Esophagus squamous epithelium (tissue), 5 donors: ENCODE measurements around the gene OBSL1. TPM values are rescaled to one million over a fixed set of nuclear protein-coding genes. Genes with fewer than 3 reads are reported as not detected.
A peak's percentile ranks its signal among the peaks of the same experiment; 100 is the strongest.

Experiments used
- DNase-seq: peaks from one replicate; lab custom pipeline; 2025; lab: John Stamatoyannopoulos, UW
- H3K27ac ChIP-seq, 4 donors: fragments of 200-600 bp; sonication (generic); one replicate each; pipeline ENCODE4 v1.5.1; 2016 to 2019; ENCODE audit warnings: mild to moderate bottlenecking in 1 of 4
- H3K27me3 ChIP-seq, 4 donors: fragments of 200-600 bp; sonication (generic); 1 replicate in 3 of 4; 2 replicates in 1 of 4; pipeline versions ENCODE4 v1.5.1 to v1.6.0; 2017 to 2021; ENCODE audit warnings: antibody characterized with exemption in 1 of 4
- H3K36me3 ChIP-seq, 3 donors: fragments of 200-600 bp; sonication (generic); one replicate each; pipeline ENCODE4 v1.5.1; 2016 to 2019
- H3K4me1 ChIP-seq, 3 donors: fragments of 200-600 bp; sonication (generic); one replicate each; pipeline ENCODE4 v1.5.1; 2017 to 2019
- H3K4me3 ChIP-seq, 4 donors: fragments of 200-600 bp; sonication (generic); 1 replicate in 3 of 4; 2 replicates in 1 of 4; pipeline ENCODE4 v1.5.1; 2016 to 2019; ENCODE audit warnings: mild to moderate bottlenecking in 2 of 4, moderate library complexity in 1 of 4
- H3K9me3 ChIP-seq, 3 donors: fragments of 200-600 bp; sonication (generic); one replicate each; pipeline ENCODE4 v1.5.1; 2016 to 2019
- CTCF ChIP-seq, 6 experiments: fragments of 450-650 bp in 4 of 6; fragments of 200-600 bp in 2 of 6; sonication (generic) in 2 of 6; IDR thresholded peaks; one replicate each; pipeline ENCODE4 v1.5.1; 2016 to 2019; ENCODE audit warnings: antibody characterized with exemption in 6 of 6, mild to moderate bottlenecking in 4 of 6, moderate library complexity in 4 of 6
- POLR2A ChIP-seq, 4 donors: fragments of 450-650 bp; IDR thresholded peaks; one replicate each; pipeline ENCODE4 v1.6.1; 2017; ENCODE audit warnings: antibody characterized with exemption in 4 of 4, mild to moderate bottlenecking in 4 of 4, moderate library complexity in 3 of 4
- WGBS, 2 donors: methylation state at CpG; one replicate each; pipeline ENCODE4 v1.1.5; 2018; 5-methylcytosine and 5-hydroxymethylcytosine counted together
- intact Hi-C: fragments of 100-400 bp; cut with DNase I; formaldehyde crosslinking; loops from one replicate; pipeline ENCODE4 v1.15.0; 2022
- total RNA-seq, 4 donors: library from RNA; depleted of rRNA; stranded (reverse); fragments of >200 nt; gene quantifications; one replicate each; pipeline ENCODE4 v1.1.0, GENCODE V29; 2016
- donor health status: DM: yes; HTN: yes; CAD: no.

The OBSL1 gene
- total RNA-seq, 4 donors from 2014 or later = 7.0 to 38.9 (median 16.0) TPM

GRCh38 chr2:219596954-219597551, 25.7 kb upstream of the OBSL1 start:
- Histone ChIP-seq H3K27me3 (no peaks in the 10 kb centered on the region), H3K4me3 (peak overlapping the region; percentile 69 to 86 (median 74)), H3K4me1 (peaks cover 5 to 21% (median 9%) of the 10 kb centered on the region in 3 donors), H3K36me3 (peaks cover 4 to 12% (median 6%) of the 10 kb centered on the region in 3 donors), H3K27ac (peak overlapping the region; percentile 89 to 93 (median 92)), H3K9me3 (no peaks in the 10 kb centered on the region)
- no peak for DNase-seq
- WGBS, 2 donors = 10 to 13% methylated on average over 19 of the region's 19 CpGs
- intact Hi-C loops = no loop called here
- TF ChIP-seq CTCF (IDR thresholded peaks at IDR 0.05) = no peak
- no peak for TF ChIP-seq POLR2A (IDR thresholded peaks at IDR 0.05)

- H3K27ac ChIP-seq = no peak overlapping the region
- no peaks in the 10 kb centered on the region for H3K9me3 ChIP-seq
- TF ChIP-seq CTCF (IDR thresholded peaks at IDR 0.05) = no peak
- no peak for TF ChIP-seq POLR2A (IDR thresholded peaks at IDR 0.05)
- H3K4me1 ChIP-seq = peaks cover 5 to 21% (median 9%) of the 10 kb centered on the region in 3 donors
- intact Hi-C loops = no loop called here
- peaks cover 0 to 4% (median 0%) of the 10 kb centered on the region in 4 donors for H3K27me3 ChIP-seq
- H3K36me3 ChIP-seq = no peaks in the 10 kb centered on the region
- 38 to 40% methylated on average over 3 of the region's 3 CpGs for WGBS, 2 donors
- H3K4me3 ChIP-seq = no peak overlapping the region
- no peak for DNase-seq
These were observed 23.9 kb upstream of the OBSL1 start for GRCh38 chr2:219595256-219595655.

- no peak overlapping the region for H3K27ac ChIP-seq
- intact Hi-C loops = no loop called here
- H3K9me3 ChIP-seq = no peaks in the 10 kb centered on the region
- H3K4me3 ChIP-seq = no peak overlapping the region
- no peak for TF ChIP-seq POLR2A (IDR thresholded peaks at IDR 0.05)
- no peak for TF ChIP-seq CTCF (IDR thresholded peaks at IDR 0.05)
- no peaks in the 10 kb centered on the region for H3K36me3 ChIP-seq
- 78 to 95% methylated on average over 2 of the region's 2 CpGs for WGBS, 2 donors
- DNase-seq = no peak
- peaks cover under 1 to 11% (median 5%) of the 10 kb centered on the region in 3 donors for H3K4me1 ChIP-seq
- H3K27me3 ChIP-seq = peaks cover 0 to 9% (median 0%) of the 10 kb centered on the region in 4 donors
These were observed 21.8 kb upstream of the OBSL1 start for GRCh38 chr2:219593154-219593553.

GRCh38 chr2:219592736-219593135, 21.4 kb upstream of the OBSL1 start:
- DNase-seq = no peak
- Histone ChIP-seq H3K4me1 (peaks cover 0 to 9% (median 5%) of the 10 kb centered on the region in 3 donors), H3K9me3 (no peaks in the 10 kb centered on the region), H3K36me3 (no peaks in the 10 kb centered on the region), H3K4me3 (no peak overlapping the region), H3K27me3 (peaks cover 0 to 9% (median 0%) of the 10 kb centered on the region in 4 donors), H3K27ac (no peak overlapping the region)
- 50 to 64% methylated on average over 6 of the region's 6 CpGs for WGBS, 2 donors
- TF ChIP-seq POLR2A (IDR thresholded peaks at IDR 0.05) (no peak), CTCF (IDR thresholded peaks at IDR 0.05) (no peak)
- intact Hi-C loops = no loop called here

GRCh38 chr2:219591091-219591490, 19.8 kb upstream of the OBSL1 start:
- H3K4me3 ChIP-seq = no peak overlapping the region
- H3K4me1 ChIP-seq = no peaks in the 10 kb centered on the region
- no peaks in the 10 kb centered on the region for H3K9me3 ChIP-seq
- no peak for DNase-seq
- H3K36me3 ChIP-seq = no peaks in the 10 kb centered on the region
- no peak overlapping the region for H3K27ac ChIP-seq
- intact Hi-C loops = no loop called here
- H3K27me3 ChIP-seq = peaks cover 0 to 9% (median 0%) of the 10 kb centered on the region in 4 donors
- WGBS, 2 donors = 62 to 67% methylated on average over 4 of the region's 4 CpGs
- TF ChIP-seq POLR2A (IDR thresholded peaks at IDR 0.05) = no peak
- TF ChIP-seq CTCF (IDR thresholded peaks at IDR 0.05) = no peak
